Measurements from ENCODE around the gene SLC13A4. TPM values are rescaled to one million over a fixed set of nuclear protein-coding genes. Genes with fewer than 3 reads are reported as not detected.
"Not testable (repeated sequence)": the region's sequence is repeated elsewhere in the genome, so short reads cannot be mapped to it uniquely, and the experiment has no call there.

SLC13A4 gene
- not detected in 2 replicates for total RNA-seq

GRCh38 chr7:135728136-135728669, at the start of gene SLC13A4:
Gene SLC13A4, minus strand, starts transcription at chr7:135728186. Its CDS starts 690 bp downstream, at chr7:135727496.
- Mint-ChIP-seq H3K9me3 (no peaks in the 10 kb centered on the region), H3K27ac (no peak within 1 kb of the TSS), H3K4me1 (no peaks in the 10 kb centered on the region), H3K36me3 (ENCODE audit: low read depth) (no peaks in the 10 kb centered on the region), H3K27me3 (peaks cover 9% of the 10 kb centered on the region), H3K4me3 (no peak within 1 kb of the TSS)
- intact Hi-C loops (cut with micrococcal nuclease), result no loop called here
- no peak for DNase-seq

GRCh38 chr7:135775915-135776314, 47.9 kb upstream of the SLC13A4 start:
- intact Hi-C loops (cut with micrococcal nuclease); DNase-seq; H3K4me3 Mint-ChIP-seq; H3K9me3 Mint-ChIP-seq; H3K27ac Mint-ChIP-seq; H3K4me1 Mint-ChIP-seq; H3K36me3 Mint-ChIP-seq (ENCODE audit: low read depth): not testable (repeated sequence)
- H3K27me3 Mint-ChIP-seq, result peaks cover 11% of the 10 kb centered on the region

GRCh38 chr7:135775230-135775629, 47.2 kb upstream of the SLC13A4 start:
- intact Hi-C loops (cut with micrococcal nuclease), result no loop called here
- Mint-ChIP-seq H3K4me3 (no peak overlapping the region), H3K27me3 (peaks cover 10% of the 10 kb centered on the region), H3K4me1 (no peaks in the 10 kb centered on the region), H3K9me3 (peaks cover 3% of the 10 kb centered on the region), H3K27ac (no peak overlapping the region), H3K36me3 (ENCODE audit: low read depth) (no peaks in the 10 kb centered on the region)
- no peak for DNase-seq

- no peak overlapping the region for H3K4me3 Mint-ChIP-seq
- H3K4me1 Mint-ChIP-seq, result no peaks in the 10 kb centered on the region
- H3K9me3 Mint-ChIP-seq, result peaks cover 3% of the 10 kb centered on the region
- DNase-seq, result no peak
- intact Hi-C loops (cut with micrococcal nuclease), result no loop called here
- H3K36me3 Mint-ChIP-seq (ENCODE audit: low read depth), result no peaks in the 10 kb centered on the region
- no peak overlapping the region for H3K27ac Mint-ChIP-seq
- H3K27me3 Mint-ChIP-seq, result peaks cover 10% of the 10 kb centered on the region
Observed at GRCh38 chr7:135774284-135774683, 46.3 kb upstream of the SLC13A4 start.

- Mint-ChIP-seq H3K4me3 (no peak overlapping the region), H3K36me3 (ENCODE audit: low read depth) (no peaks in the 10 kb centered on the region), H3K27me3 (peaks cover 6% of the 10 kb centered on the region), H3K27ac (no peak overlapping the region), H3K9me3 (peaks cover 3% of the 10 kb centered on the region), H3K4me1 (no peaks in the 10 kb centered on the region)
- DNase-seq, result no peak
- intact Hi-C loops (cut with micrococcal nuclease), result no loop called here
Observed at GRCh38 chr7:135773464-135773863, 45.5 kb upstream of the SLC13A4 start.

GRCh38 chr7:135772639-135773222, 44.7 kb upstream of the SLC13A4 start:
- intact Hi-C loops (cut with micrococcal nuclease), result no loop called here
- no peaks in the 10 kb centered on the region for H3K9me3 Mint-ChIP-seq
- H3K4me3 Mint-ChIP-seq, result no peak overlapping the region
- no peak for DNase-seq
- H3K27me3 Mint-ChIP-seq, result no peaks in the 10 kb centered on the region
- no peak overlapping the region for H3K27ac Mint-ChIP-seq
- H3K4me1 Mint-ChIP-seq, result no peaks in the 10 kb centered on the region
- H3K36me3 Mint-ChIP-seq (ENCODE audit: low read depth), result no peaks in the 10 kb centered on the region

- H3K4me1 Mint-ChIP-seq, result no peaks in the 10 kb centered on the region
- no peak overlapping the region for H3K4me3 Mint-ChIP-seq
Observed at GRCh38 chr7:135771961-135772638, 44.1 kb upstream of the SLC13A4 start.

GRCh38 chr7:135771051-135771450, 43.1 kb upstream of the SLC13A4 start:
- no peak for DNase-seq
- Mint-ChIP-seq H3K36me3 (ENCODE audit: low read depth) (no peaks in the 10 kb centered on the region), H3K27ac (no peak overlapping the region), H3K4me1 (no peaks in the 10 kb centered on the region), H3K27me3 (no peaks in the 10 kb centered on the region), H3K4me3 (no peak overlapping the region), H3K9me3 (no peaks in the 10 kb centered on the region)
- intact Hi-C loops (cut with micrococcal nuclease), result no loop called here

More at GRCh38 chr7:135771961-135772638, 44.1 kb upstream of the SLC13A4 start:
- Mint-ChIP-seq H3K27me3 (no peaks in the 10 kb centered on the region), H3K27ac (no peak overlapping the region), H3K36me3 (ENCODE audit: low read depth) (no peaks in the 10 kb centered on the region), H3K9me3 (no peaks in the 10 kb centered on the region)
- intact Hi-C loops (cut with micrococcal nuclease), result no loop called here
- no peak for DNase-seq

GRCh38 chr7:135770139-135770710, 42.2 kb upstream of the SLC13A4 start:
- Mint-ChIP-seq H3K27ac (no peak overlapping the region), H3K9me3 (no peaks in the 10 kb centered on the region), H3K27me3 (no peaks in the 10 kb centered on the region), H3K4me1 (no peaks in the 10 kb centered on the region), H3K36me3 (ENCODE audit: low read depth) (no peaks in the 10 kb centered on the region), H3K4me3 (no peak overlapping the region)
- no peak for DNase-seq
- intact Hi-C loops (cut with micrococcal nuclease), result no loop called here

GRCh38 chr7:135769005-135769802, 41.2 kb upstream of the SLC13A4 start:
- H3K27ac Mint-ChIP-seq, result no peak overlapping the region
- intact Hi-C loops (cut with micrococcal nuclease), result no loop called here
- no peaks in the 10 kb centered on the region for H3K4me1 Mint-ChIP-seq
- peaks cover 2% of the 10 kb centered on the region for H3K27me3 Mint-ChIP-seq
- no peaks in the 10 kb centered on the region for H3K36me3 Mint-ChIP-seq (ENCODE audit: low read depth)
- H3K4me3 Mint-ChIP-seq, result no peak overlapping the region
- no peaks in the 10 kb centered on the region for H3K9me3 Mint-ChIP-seq
- no peak for DNase-seq

- H3K9me3 Mint-ChIP-seq, result no peaks in the 10 kb centered on the region
- no peaks in the 10 kb centered on the region for H3K36me3 Mint-ChIP-seq (ENCODE audit: low read depth)
- intact Hi-C loops (cut with micrococcal nuclease), result no loop called here
- H3K27me3 Mint-ChIP-seq, result peaks cover 2% of the 10 kb centered on the region
- no peaks in the 10 kb centered on the region for H3K4me1 Mint-ChIP-seq
- H3K27ac Mint-ChIP-seq, result no peak overlapping the region
- H3K4me3 Mint-ChIP-seq, result no peak overlapping the region
- no peak for DNase-seq
Observed at GRCh38 chr7:135768467-135768866, 40.5 kb upstream of the SLC13A4 start.

GRCh38 chr7:135768064-135768463, 40.1 kb upstream of the SLC13A4 start:
- H3K27me3 Mint-ChIP-seq, result peaks cover 2% of the 10 kb centered on the region
- H3K27ac Mint-ChIP-seq, result no peak overlapping the region
- H3K36me3 Mint-ChIP-seq (ENCODE audit: low read depth), result no peaks in the 10 kb centered on the region
- DNase-seq, result no peak
- no peaks in the 10 kb centered on the region for H3K9me3 Mint-ChIP-seq
- no peaks in the 10 kb centered on the region for H3K4me1 Mint-ChIP-seq
- intact Hi-C loops (cut with micrococcal nuclease), result no loop called here
- no peak overlapping the region for H3K4me3 Mint-ChIP-seq

- Mint-ChIP-seq H3K4me1 (no peaks in the 10 kb centered on the region), H3K9me3 (peaks cover 3% of the 10 kb centered on the region), H3K36me3 (ENCODE audit: low read depth) (no peaks in the 10 kb centered on the region), H3K27me3 (peaks cover 11% of the 10 kb centered on the region), H3K4me3 (no peak overlapping the region), H3K27ac (no peak overlapping the region)
- intact Hi-C loops (cut with micrococcal nuclease), result no loop called here
- DNase-seq, result no peak
Observed at GRCh38 chr7:135763261-135763660, 35.3 kb upstream of the SLC13A4 start.

Data from activated CD4-positive, alpha-beta T cell treated with anti-CD3 and anti-CD28 coated beads, Interleukin-2, amount 10 ng/mL, durations not matched to agents 24 days and 14 days (primary cell).